ENCODE measurements around the gene SPSB4. TPM values are rescaled to one million over a fixed set of nuclear protein-coding genes. Genes with fewer than 3 reads are reported as not detected.

The SPSB4 gene
- total and polyA plus RNA-seq, 4 experiments from 2014 or later: not detected

GRCh38 chr3:141193066-141193830, 142.1 kb downstream of the SPSB4 start:
- no peak for DNase-seq
- Mint-ChIP-seq H3K27me3 (peaks cover 13 to 19% of the 10 kb centered on the region in 2 donors), H3K4me3 (no peak overlapping the region), H3K36me3 (peaks cover 0 to 7% of the 10 kb centered on the region in 2 donors), H3K27ac (no peak overlapping the region), H3K9me3 (peaks cover 0 to 10% (median 0%) of the 10 kb centered on the region in 8 donors), H3K4me1 (peaks cover 5 to 14% (median 9%) of the 10 kb centered on the region in 4 donors)
- no peak overlapping the region for H3K27ac ChIP-seq (ENCODE audit: low read depth, low read length)
- POLR2A ChIA-PET (ENCODE audit: partially characterized antibody): interaction anchor here (0.9 kb wide), 1 partner anchor 38 kb away, joined by 3 read pairs; the partner anchor contains the start of gene PXYLP1
- H3K9me3 ChIP-seq (ENCODE audit: control insufficient read depth in 1 of 2, low read length in 2 of 2): no peaks in the 10 kb centered on the region
- peaks cover 6% of the 10 kb centered on the region for H3K4me1 ChIP-seq (ENCODE audit: insufficient read depth, low read length)
- H3K27me3 ChIP-seq (ENCODE audit: insufficient read depth, low read length): no peaks in the 10 kb centered on the region
- no peaks in the 10 kb centered on the region for H3K36me3 ChIP-seq (ENCODE audit: insufficient read depth, low read length)
- CTCF ChIA-PET (ENCODE audit: partially characterized antibody): interaction anchor here (1.2 to 4.6 kb wide), 9 partner anchors 8 to 295 kb away, joined by 3 to 35 read pairs (median 7); partner anchors contain the start of gene PXYLP1
- intact Hi-C loops (cut with micrococcal nuclease): loop anchor here (2.0 to 10.0 kb wide), 3 partner anchors 38 to 268 kb away; partner anchors contain the start of gene PXYLP1
- no peak overlapping the region for H3K4me3 ChIP-seq (ENCODE audit: low read length in 2 of 2)

Other genes starting within 250 kb of the SPSB4 start
- 10 to 100 TPM; 54.7 to 56.5 TPM for gene SLC25A36, start 109.5 kb upstream of the SPSB4 start, total RNA-seq
- gene SLC25A36, start 109.5 kb upstream of the SPSB4 start, polyA plus RNA-seq: 10 to 100 TPM; 26.6 to 41.3 TPM
- gene PXYLP1, start 180.5 kb downstream of the SPSB4 start, total RNA-seq: 10 to 100 TPM; 17.2 to 22.6 TPM
- 1 to 10 TPM; 5.2 to 6.9 TPM for gene PXYLP1, start 180.5 kb downstream of the SPSB4 start, polyA plus RNA-seq